GM21717 (cell line): ENCODE data around the gene DOCK9.

Experiments used
- ATAC-seq: cut with Tn5 transposase; IDR thresholded peaks from one replicate; pipeline ENCODE4 v1.9.1; 2021; ENCODE audit warnings: mild to moderate bottlenecking, moderate library complexity; ENCODE audit not compliant: unreplicated experiment

The DOCK9 gene, protein sequence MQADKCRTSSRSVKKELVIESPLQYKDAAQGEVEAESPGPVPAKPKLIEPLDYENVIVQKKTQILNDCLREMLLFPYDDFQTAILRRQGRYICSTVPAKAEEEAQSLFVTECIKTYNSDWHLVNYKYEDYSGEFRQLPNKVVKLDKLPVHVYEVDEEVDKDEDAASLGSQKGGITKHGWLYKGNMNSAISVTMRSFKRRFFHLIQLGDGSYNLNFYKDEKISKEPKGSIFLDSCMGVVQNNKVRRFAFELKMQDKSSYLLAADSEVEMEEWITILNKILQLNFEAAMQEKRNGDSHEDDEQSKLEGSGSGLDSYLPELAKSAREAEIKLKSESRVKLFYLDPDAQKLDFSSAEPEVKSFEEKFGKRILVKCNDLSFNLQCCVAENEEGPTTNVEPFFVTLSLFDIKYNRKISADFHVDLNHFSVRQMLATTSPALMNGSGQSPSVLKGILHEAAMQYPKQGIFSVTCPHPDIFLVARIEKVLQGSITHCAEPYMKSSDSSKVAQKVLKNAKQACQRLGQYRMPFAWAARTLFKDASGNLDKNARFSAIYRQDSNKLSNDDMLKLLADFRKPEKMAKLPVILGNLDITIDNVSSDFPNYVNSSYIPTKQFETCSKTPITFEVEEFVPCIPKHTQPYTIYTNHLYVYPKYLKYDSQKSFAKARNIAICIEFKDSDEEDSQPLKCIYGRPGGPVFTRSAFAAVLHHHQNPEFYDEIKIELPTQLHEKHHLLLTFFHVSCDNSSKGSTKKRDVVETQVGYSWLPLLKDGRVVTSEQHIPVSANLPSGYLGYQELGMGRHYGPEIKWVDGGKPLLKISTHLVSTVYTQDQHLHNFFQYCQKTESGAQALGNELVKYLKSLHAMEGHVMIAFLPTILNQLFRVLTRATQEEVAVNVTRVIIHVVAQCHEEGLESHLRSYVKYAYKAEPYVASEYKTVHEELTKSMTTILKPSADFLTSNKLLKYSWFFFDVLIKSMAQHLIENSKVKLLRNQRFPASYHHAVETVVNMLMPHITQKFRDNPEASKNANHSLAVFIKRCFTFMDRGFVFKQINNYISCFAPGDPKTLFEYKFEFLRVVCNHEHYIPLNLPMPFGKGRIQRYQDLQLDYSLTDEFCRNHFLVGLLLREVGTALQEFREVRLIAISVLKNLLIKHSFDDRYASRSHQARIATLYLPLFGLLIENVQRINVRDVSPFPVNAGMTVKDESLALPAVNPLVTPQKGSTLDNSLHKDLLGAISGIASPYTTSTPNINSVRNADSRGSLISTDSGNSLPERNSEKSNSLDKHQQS (N-terminal part only)

DNA sequence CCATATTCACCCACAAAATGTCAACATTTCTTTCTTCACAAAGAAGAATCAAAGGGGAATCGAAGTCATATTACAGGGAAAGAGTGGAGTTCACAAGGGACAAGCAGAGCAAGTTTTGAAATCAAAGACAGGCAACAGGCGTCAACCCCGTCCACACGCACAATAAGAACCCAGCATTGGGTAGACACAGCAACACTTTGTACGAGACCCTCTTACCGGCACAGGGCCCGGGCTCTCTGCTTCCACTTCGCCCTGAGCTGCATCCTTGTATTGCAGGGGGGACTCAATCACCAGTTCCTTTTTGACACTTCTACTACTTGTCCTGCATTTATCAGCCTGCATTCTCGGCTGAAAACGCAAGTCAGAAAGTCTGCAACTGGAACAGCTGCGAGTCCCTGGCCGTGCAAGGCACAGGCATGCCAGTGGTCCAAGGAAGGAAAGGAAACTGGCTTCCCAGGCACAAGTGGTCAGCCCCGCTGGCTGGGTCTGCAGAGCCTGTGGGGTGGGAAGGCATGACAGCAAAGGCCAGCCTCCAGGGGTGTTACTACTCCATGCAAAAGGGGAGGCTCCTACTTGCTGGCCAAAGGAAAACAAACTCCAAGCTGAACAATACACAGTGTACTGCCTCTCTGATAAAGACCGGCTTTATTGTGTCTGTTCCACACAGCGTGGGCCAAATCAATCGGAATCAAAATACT is at the start of gene DOCK9:
DOCK9 (minus strand) TSS at position 497 of the 698 bp plus-strand sequence; CDS start at position 342, 155 bp downstream.
- no peak for ATAC-seq

DNA sequence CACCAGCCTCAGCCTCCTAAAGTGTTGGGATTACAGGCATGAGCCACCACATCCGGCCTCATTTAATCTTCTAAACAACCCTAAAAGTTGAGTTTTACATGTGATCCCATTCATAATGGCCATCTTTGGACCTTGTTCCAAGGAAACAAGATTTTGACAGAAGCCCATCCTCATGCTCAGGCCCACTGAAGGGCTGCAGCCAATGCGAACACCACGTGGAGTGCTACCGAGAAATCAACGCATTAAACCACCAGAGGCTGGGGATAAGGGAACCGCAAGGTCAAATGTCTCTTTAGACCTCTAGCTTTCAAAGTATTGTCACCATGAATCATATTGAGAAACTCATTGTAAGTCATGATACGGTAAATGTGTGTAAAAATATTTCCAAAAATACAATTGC is 49.4 kb upstream of the DOCK9 start:
- ATAC-seq: no peak

GRCh38 chr13:99022941-99023340 is 45.1 kb upstream of the DOCK9 start:
- ATAC-seq: no peak

DNA sequence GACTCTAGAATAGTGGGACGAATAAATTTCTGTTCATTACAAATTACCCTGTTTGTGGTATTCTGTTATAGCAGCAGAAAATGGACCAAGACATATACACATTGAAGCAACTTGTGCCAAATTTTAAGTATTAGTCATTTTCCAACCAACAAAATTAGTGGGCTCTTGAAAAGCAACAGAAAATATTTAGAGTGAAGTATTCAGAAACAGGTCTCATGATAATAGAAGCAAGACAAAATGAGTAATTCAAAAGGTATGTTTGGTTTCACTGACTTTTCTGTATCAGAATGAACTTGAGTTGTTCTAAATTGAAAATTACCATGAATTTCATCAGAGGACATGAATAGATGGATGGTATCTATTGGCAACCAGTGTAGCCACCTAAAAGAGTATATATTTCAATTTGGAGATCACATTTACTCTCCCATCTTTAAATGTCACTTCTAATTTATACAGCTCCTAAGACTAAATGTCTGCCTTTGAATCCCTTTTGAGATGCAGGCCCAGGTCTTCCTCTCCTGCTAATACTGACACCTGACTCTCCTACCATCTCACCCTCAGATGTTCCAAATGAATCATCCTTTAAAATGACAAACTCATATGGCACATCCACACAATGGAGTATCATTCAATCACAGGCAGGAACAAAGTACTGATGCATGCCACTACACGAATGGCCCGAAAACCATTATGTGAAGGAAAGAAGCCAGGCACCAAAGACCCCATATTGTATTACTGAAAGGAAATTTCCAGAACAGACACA is 40.7 kb upstream of the DOCK9 start:
- no peak for ATAC-seq

DNA sequence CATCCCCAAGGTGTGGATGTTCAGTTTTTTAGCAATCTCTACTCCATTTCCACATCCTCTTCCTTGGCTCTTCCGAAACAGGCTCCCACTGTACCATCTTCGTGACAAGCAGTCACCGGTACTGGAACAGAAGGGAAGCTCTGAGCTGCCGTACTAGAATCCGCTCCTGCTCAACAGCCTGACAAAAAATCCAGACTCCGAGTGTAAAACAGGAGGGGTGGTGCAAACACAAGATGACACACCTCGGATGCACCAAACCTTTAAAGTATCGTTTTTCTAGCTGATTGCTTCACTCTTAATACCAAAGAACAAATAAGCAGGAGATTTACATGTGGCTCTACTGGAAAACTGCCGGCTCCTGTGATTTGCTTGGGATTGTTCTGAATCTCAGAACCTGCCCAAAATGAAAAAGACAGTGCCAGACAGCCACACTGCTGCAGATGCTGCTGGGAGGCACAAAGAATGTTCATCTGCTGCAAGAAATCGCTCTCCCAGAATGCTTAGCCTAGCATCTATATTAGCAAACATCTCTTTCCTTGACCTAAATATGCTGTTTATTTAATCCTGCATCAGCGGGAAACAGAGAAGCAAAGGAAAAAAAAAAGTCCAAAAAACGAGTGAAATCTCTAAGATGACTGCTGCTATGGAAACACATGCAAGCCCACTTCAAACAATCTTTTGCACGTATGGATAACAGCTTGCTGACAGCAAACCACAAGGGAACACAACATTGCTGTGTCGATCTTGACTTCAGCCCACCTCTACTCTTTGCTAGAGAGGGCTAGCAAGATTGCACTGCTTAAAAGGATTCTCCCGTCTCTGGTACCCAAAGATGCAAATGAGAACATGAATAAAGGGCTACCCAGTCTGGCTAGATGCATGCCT is 38.0 kb upstream of the DOCK9 start:
- ATAC-seq: no peak

- no peak for ATAC-seq
Observed at GRCh38 chr13:99014522-99014921, 36.7 kb upstream of the DOCK9 start.

DNA sequence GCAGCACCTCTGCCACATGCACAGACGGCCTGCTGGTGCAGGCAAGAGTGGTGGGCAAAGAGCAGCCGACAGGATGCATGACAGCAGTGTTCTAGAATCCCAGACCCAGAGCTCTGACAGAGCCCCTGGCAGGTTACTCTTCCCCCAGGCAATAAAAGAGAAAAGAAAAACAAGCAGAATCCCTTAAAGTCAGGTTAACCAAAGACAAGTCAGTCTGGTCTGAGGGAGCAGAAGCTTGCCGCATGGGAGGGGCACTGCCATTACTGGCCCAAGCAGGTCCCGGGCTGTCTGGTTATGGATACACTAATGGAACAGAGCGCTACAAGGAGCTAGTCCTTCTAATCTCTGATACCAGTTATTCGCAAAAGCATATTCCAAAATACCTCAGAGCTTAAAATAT is 36.1 kb upstream of the DOCK9 start:
- no peak for ATAC-seq

DNA sequence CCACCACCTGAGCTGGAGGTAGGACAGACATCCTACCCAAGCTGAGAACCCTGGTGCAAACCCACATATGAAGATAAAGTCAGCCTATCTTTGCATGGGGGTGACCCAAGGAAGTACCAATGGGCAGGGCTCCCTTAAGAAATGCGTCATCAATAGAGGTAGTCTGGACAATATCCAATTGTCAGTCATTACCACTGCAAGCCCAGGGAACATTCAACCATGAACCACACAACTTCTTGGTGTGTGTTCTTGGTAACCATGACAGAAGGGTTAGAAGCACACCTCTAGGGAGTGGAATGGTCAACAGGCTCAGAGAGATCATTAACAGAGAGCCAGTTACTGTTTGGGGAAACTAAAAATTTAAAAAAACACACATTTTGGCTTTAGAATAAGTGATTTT is 34.7 kb upstream of the DOCK9 start:
- ATAC-seq: no peak

GRCh38 chr13:99009987-99010551 is 32.2 kb upstream of the DOCK9 start:
- ATAC-seq: no peak

DNA sequence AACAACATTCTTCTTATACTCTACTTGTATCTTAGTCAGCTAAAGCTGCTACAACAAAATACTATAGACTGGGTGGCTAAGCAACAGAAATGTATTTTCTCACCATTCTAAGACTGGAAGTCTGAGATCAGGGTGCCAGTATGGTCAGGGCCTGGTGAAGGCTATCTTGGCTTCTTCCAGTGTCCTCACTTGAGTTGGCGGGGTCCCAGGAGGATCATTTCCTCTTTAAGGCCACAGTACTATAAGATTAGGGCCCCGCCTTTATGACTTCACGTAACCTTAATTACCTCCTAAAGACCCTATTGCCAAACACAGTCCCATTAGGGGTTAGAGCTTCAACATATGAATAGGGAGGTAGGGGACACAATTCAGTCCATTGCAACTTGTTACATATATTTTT is 30.7 kb upstream of the DOCK9 start:
- no peak for ATAC-seq

GRCh38 chr13:99007414-99007986 is 29.6 kb upstream of the DOCK9 start:
- no peak for ATAC-seq

DNA sequence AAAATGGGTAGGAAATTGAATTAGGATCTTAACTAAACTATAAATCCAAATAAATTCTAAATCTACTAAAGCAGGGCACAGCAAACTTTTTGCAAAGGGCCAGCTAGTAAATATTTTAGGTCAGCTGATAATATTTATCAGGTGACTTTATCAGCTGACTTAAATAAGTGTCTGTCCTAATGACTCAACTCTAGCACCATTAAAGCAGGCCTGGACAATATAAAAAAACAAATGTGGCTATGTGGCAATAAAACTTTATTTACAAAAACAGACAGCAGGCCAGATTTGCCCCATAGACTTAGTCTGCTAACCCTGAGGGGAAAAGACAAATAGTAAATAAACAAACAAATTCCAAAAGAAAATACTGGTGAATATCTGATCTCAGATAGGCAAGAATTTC is 27.7 kb upstream of the DOCK9 start:
- no peak for ATAC-seq

DNA sequence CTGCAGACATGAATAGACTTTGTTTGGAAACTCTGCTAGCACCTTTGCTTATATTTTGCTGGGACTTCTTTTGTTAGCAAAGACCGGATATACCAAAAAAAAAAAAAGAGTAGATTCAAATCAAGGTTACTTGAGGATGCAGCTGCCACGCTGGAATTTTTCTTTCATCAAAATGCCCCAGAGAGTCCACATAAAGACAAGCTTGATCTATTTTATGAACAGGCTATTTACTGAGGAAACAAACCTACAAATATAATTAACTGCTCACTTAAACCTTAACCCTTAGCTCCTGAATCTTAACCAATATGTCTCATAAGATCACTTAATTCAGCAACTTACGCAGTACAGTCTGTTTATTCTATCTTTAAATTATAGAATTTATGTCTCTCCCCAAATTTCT is 27.1 kb upstream of the DOCK9 start:
- no peak for ATAC-seq

- ATAC-seq: no peak
Observed at GRCh38 chr13:99003851-99004471, 26.1 kb upstream of the DOCK9 start.

DNA sequence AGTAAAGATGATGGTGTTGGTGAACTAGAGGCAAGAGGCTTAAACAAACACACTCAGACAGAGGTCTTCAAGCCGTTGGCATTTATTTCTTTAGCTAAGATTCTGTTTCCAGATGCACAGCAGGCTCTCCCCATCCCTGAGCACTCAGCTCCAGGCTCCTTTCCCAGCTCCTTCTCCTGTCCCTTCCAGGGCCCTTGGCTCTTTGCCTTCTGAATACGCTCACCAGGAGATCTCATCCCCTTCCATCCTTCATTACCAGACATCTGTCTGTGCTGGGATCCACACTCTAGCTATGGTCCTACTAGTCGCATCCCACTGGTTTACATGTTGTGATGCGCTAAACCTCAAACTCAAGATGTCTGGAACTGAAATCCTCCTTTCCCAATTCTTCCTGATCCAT is 25.3 kb upstream of the DOCK9 start:
- no peak for ATAC-seq

- no peak for ATAC-seq
Observed at GRCh38 chr13:99002172-99002710, 24.4 kb upstream of the DOCK9 start.

DNA sequence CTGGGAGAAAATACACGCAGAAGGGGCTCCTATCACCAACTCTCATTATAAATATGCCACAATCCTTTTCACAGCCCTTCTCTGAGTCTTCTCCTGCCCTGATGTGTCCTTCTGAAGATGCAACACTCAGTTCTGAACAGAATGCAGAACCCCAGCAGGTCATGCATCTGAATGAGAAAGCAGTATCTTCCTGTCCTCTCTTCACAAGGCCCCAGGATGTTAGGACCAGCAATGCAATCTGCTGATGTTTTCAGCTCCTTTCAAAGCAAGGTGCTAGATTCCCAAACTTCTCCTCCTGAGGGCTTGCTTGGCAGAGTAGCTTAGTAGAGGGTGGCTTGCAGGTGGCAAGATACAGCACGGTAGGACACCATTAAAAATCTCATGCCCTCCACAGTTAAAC is 22.3 kb upstream of the DOCK9 start:
- no peak for ATAC-seq

GRCh38 chr13:98999639-98999952 is 21.7 kb upstream of the DOCK9 start:
- ATAC-seq: no peak
